Uterus (tissue), 2 donors: ENCODE results near the gene PRC1.

Experiments
- POLR2A ChIP-seq, 2 donors: fragments of 450-650 bp; IDR thresholded peaks; one replicate each; pipeline ENCODE4 v1.6.1; 2016; ENCODE audit warnings: antibody characterized with exemption in 2 of 2, mild to moderate bottlenecking in 1 of 2, moderate library complexity in 1 of 2
- TF ChIP-seq, protein P1 (sequence below), 4 experiments: fragments of 200-600 bp in 2 of 4; fragments of 450-650 bp in 2 of 4; sonication (generic) in 2 of 4; IDR thresholded peaks; one replicate each; pipeline ENCODE4 v1.5.1; 2016 to 2019; ENCODE audit warnings: antibody characterized with exemption in 4 of 4, mild to moderate bottlenecking in 2 of 4, moderate library complexity in 1 of 4

DNA sequence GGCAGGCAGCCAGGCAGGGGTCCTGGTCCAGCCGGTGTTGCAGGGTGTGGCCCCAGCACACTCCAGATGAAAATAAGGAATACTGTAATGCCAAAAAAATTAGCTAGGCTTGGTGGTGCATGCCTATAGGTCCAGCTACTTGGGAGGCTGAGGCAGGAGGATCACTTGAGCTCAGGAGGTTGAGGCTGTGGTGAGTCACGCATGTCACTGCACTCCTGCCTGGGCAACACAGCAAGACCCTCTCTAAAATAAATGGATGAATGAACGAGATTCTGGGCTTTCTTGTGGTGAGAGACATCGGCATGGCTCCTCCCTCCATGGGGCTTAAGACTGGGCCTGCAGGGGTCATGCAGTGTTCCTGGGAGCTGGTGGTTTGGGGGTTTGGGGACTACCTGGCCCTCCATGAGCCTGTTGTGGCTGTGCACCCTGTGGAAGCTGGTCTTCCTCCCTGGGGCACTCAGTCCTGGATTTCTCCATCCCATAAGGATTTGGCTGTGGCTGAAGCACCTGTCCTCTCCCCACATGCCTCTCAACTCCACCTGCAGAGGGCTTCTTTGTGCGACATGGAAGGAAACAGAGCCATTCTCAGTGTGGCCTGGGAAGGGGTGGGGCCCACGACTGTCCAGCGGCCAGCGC, 47.3 kb downstream of the PRC1 start:
- TF ChIP-seq, protein P1, sequence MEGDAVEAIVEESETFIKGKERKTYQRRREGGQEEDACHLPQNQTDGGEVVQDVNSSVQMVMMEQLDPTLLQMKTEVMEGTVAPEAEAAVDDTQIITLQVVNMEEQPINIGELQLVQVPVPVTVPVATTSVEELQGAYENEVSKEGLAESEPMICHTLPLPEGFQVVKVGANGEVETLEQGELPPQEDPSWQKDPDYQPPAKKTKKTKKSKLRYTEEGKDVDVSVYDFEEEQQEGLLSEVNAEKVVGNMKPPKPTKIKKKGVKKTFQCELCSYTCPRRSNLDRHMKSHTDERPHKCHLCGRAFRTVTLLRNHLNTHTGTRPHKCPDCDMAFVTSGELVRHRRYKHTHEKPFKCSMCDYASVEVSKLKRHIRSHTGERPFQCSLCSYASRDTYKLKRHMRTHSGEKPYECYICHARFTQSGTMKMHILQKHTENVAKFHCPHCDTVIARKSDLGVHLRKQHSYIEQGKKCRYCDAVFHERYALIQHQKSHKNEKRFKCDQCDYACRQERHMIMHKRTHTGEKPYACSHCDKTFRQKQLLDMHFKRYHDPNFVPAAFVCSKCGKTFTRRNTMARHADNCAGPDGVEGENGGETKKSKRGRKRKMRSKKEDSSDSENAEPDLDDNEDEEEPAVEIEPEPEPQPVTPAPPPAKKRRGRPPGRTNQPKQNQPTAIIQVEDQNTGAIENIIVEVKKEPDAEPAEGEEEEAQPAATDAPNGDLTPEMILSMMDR (IDR thresholded peaks at IDR 0.05): no peak
- no peak for TF ChIP-seq POLR2A (IDR thresholded peaks at IDR 0.05)
